HEK293T (cell line): ENCODE data around the gene TTC32.

ENCODE experiments used
- CTCF ChIA-PET: fragments of 350-600 bp; formaldehyde crosslinking; extraction: SDS; loops from one replicate; lab custom pipeline; 2021; ENCODE audit warnings: antibody characterized with exemption, inconsistent platforms; lab: Yijun Ruan, JAX
- POLR2A ChIA-PET: fragments of 350-600 bp; formaldehyde crosslinking; extraction: SDS; loops from one replicate; lab custom pipeline; 2020; ENCODE audit warnings: antibody characterized with exemption, inconsistent platforms; lab: Yijun Ruan, JAX
- DNase-seq: peaks from one replicate; pipeline ENCODE4 v3.0.0; 2012; ENCODE audit warnings: mixed read lengths; ENCODE audit errors: extremely low spot score
- ARNT ChIP-seq: fragments of 450-650 bp; IDR thresholded peaks from 2 replicates; pipeline ENCODE4 v1.6.1; 2017; ENCODE audit warnings: mild to moderate bottlenecking
- BHLHE40 ChIP-seq: fragments of 450-650 bp; IDR thresholded peaks from 2 replicates; pipeline ENCODE4 v1.6.1; 2016; ENCODE audit warnings: mild to moderate bottlenecking, moderate library complexity, borderline replicate concordance
- CTBP1 ChIP-seq: fragments of 450-650 bp; IDR thresholded peaks from 2 replicates; pipeline ENCODE4 v1.6.1; 2016; ENCODE audit warnings: borderline replicate concordance
- ELF4 ChIP-seq: fragments of 450-650 bp; IDR thresholded peaks from 2 replicates; pipeline ENCODE4 v1.6.1; 2017; ENCODE audit warnings: antibody characterized with exemption
- FOXA1 ChIP-seq: fragments of 450-650 bp; IDR thresholded peaks from 2 replicates; pipeline ENCODE4 v1.6.1; 2016; ENCODE audit warnings: mild to moderate bottlenecking
- FOXK2 ChIP-seq: fragments of 450-650 bp; IDR thresholded peaks from 2 replicates; pipeline ENCODE4 v1.6.1; 2016; ENCODE audit warnings: mild to moderate bottlenecking
- FOXM1 ChIP-seq: fragments of 450-650 bp; IDR thresholded peaks from 2 replicates; pipeline ENCODE4 v1.6.1; 2017; ENCODE audit warnings: mild to moderate bottlenecking, borderline replicate concordance
- HDGF ChIP-seq: fragments of 450-650 bp; IDR thresholded peaks from 2 replicates; pipeline ENCODE4 v1.6.1; 2017; ENCODE audit warnings: antibody characterized with exemption, borderline replicate concordance
- L3MBTL2 ChIP-seq: fragments of 450-650 bp; conservative IDR thresholded peaks from 2 replicates; pipeline ENCODE4 v1.6.1; 2016; ENCODE audit warnings: mild to moderate bottlenecking
- LEF1 ChIP-seq: fragments of 450-650 bp; IDR thresholded peaks from 2 replicates; pipeline ENCODE4 v1.6.1; 2017; ENCODE audit warnings: mild to moderate bottlenecking, borderline replicate concordance
- NFRKB ChIP-seq: fragments of 450-650 bp; IDR thresholded peaks from 2 replicates; pipeline ENCODE4 v1.6.1; 2016; ENCODE audit warnings: mild to moderate bottlenecking, moderate library complexity
- SP1 ChIP-seq: fragments of 450-650 bp; IDR thresholded peaks from 2 replicates; pipeline ENCODE4 v1.6.1; 2017
- SUZ12 ChIP-seq: fragments of 450-650 bp; IDR thresholded peaks from 2 replicates; pipeline ENCODE4 v1.6.1; 2016; ENCODE audit warnings: mild to moderate bottlenecking
- TARDBP ChIP-seq: fragments of 450-650 bp; IDR thresholded peaks from 2 replicates; pipeline ENCODE4 v1.6.1; 2016
- ZNF384 ChIP-seq: fragments of 450-650 bp; IDR thresholded peaks from 2 replicates; pipeline ENCODE4 v1.6.1; 2016
- TF ChIP-seq, protein P1 (sequence below): fragments of 450-650 bp; IDR thresholded peaks from 2 replicates; pipeline ENCODE4 v1.6.1; 2016

Gene TTC32

DNA sequence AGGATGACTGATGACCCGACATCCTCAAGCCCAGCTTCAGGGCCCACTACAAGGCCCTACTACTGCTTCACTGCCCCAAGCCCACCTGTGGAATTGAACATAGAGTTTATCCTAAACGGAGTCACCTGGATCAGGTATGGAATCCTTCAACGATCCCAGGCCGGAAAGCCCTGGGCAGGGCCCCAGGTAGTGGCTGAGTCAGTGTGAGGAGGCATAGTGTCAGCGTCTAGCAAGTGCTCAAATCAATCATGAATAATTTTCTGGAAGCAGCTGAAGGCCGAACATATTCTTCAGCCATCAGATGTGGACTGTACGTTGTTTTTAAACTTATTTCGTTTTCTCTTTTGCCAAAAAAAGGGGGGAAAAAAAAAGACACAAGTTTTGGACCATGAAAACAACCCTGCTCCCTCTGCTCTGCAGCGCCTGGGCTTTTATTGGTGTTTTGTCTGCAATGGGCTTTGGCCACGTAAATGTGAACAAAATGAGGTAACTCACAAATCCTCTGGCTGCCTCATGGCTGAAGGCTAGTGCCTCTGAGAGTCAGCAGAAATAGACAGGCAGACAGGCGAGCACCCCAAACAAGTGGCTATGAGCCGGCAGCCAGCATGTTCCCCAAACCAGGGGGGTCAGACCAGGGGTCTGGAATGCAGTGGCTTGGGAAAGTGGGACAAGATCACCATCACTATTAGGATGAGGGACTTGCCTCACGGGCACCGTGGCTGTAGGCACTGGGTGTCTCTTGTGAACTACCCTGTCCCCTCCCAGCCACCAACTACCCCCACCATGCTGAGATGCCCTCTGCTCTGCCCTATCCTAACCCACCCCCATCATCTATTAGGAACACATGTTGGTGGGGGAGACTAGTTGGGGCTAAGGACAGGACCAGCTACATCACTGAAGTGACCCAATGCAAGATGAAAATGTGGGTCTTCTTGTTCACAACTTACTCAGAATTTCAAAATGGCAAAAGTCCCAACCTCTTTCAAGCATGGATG is 51.4 kb downstream of the TTC32 start:
- ChIA-PET CTCF (no interaction called here), POLR2A (interaction anchor here (0.5 kb wide), 1 partner anchor 1446 kb away, joined by 3 read pairs; no protein-coding TSS in a partner anchor)
- TF ChIP-seq TARDBP (no peak), CTBP1 (no peak), L3MBTL2 (no peak)

DNA sequence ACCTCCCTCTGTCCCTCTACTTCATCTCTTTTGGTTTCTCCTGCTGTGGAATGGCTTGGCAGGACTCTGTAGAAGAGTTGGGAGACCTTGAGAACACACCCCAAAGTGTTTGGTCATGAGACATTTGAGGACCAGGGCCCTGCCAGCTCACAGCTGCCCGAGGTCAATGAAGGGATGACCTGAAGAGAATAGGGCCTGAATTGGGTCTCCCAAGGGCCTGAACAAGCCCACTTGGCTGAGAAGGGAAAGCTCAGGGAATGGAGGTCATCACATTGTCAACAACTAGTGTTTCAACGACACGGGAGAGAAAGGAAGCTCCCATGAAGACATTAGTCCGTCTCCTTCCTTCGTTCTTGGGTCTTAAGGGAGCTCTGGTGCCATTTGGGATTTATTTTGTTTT is 52.8 kb downstream of the TTC32 start:
- POLR2A ChIA-PET: no interaction called here
- no peak for TF ChIP-seq ZNF384
- no peak for TF ChIP-seq SP1
- TF ChIP-seq, protein P1, sequence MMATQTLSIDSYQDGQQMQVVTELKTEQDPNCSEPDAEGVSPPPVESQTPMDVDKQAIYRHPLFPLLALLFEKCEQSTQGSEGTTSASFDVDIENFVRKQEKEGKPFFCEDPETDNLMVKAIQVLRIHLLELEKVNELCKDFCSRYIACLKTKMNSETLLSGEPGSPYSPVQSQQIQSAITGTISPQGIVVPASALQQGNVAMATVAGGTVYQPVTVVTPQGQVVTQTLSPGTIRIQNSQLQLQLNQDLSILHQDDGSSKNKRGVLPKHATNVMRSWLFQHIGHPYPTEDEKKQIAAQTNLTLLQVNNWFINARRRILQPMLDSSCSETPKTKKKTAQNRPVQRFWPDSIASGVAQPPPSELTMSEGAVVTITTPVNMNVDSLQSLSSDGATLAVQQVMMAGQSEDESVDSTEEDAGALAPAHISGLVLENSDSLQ: no peak
- TF ChIP-seq ELF4: no peak
- no peak for TF ChIP-seq CTBP1
- no peak for TF ChIP-seq LEF1
- no peak for TF ChIP-seq BHLHE40
- no peak for TF ChIP-seq FOXA1
- TF ChIP-seq FOXM1: no peak
- no peak for TF ChIP-seq NFRKB
- TF ChIP-seq L3MBTL2: no peak
- no peak for TF ChIP-seq TARDBP
- CTCF ChIA-PET: no interaction called here
- DNase-seq: no peak

More for the DNA sequence above, 51.4 kb downstream of the TTC32 start:
- DNase-seq: no peak

DNA sequence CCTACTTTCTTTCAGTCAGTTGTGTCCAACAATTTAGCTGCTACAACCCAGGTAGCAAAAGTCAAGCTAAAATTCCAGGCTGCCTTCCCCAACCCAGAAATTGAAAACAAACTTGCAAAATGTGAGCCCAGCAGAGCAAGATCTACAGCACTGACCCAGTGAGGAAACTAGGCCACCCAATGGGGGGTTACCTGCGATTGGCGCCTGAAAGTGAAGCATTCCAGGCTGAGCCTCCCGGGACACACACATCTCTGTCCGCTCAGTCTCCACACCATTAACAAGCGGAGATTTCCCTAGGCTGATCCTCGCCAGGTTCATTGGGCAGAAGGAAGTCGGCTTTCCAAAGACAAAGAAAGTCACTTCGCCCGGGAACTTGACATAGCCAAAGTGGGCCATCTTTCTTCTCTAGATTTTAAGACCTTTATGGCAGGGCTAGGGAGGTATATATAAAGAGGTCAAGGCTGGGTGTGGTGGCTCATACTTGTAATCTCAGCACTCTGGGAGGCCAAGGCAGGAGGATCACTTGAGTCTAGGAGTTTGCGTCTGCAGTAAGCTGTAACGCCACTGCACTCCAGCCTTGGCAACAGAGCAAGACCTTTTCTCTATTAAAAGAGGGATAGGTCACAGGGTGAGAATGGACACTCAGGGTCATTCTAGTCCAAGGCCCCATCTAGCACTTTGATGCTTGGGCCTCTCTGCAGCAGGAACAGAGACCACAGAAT is 53.6 kb downstream of the TTC32 start:
- ChIA-PET CTCF (no interaction called here), POLR2A (no interaction called here)
- DNase-seq: no peak
- TF ChIP-seq CTBP1: no peak
- no peak for TF ChIP-seq L3MBTL2
- TF ChIP-seq SP1: no peak
- no peak for TF ChIP-seq ELF4
- no peak for TF ChIP-seq BHLHE40
- no peak for TF ChIP-seq ARNT
- no peak for TF ChIP-seq FOXA1
- no peak for TF ChIP-seq NFRKB
- no peak for TF ChIP-seq HDGF
- TF ChIP-seq SUZ12: no peak
- no peak for TF ChIP-seq FOXM1
- TF ChIP-seq, protein P1: no peak
- no peak for TF ChIP-seq ZNF384
- TF ChIP-seq TARDBP: no peak
- no peak for TF ChIP-seq FOXK2
- TF ChIP-seq LEF1: no peak

DNA sequence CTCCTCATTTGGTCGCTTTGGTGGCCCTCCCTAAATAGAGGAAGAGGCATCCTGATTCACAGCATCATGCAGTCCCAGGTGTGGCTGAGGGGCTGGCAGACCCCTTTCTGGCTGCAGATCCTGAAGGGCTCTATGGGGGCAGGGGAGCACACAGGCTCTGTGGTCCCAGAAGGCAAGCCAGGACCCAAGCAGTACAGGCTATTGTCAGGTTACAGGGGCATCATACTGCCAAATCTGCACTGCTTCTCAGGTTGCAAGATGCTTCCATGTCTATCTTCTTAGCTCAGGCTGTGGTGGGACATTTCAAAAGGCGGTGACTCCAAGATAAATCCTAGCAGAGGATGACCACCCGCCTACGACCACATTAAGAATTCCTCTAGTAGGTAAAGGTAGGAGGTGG is 54.3 kb downstream of the TTC32 start:
- CTCF ChIA-PET: no interaction called here
- POLR2A ChIA-PET: no interaction called here
- DNase-seq: no peak
- TF ChIP-seq BHLHE40: no peak
- no peak for TF ChIP-seq SUZ12
